Panc1 (cell line): ENCODE measurements around the gene TMEM240. TPM values are rescaled to one million over a fixed set of nuclear protein-coding genes. Genes with fewer than 3 reads are reported as not detected.

Experiments used
- ATAC-seq: fragments of 200-7000 bp; cut with Tn5 transposase; 2 replicates; pipeline ENCODE4 v1.9.1; 2020; ENCODE audit warnings: mild to moderate bottlenecking, moderate library complexity
- BruUV-seq: library from RNA; stranded (reverse); fragments of 400-500 nt; replicated peaks from 2 replicates; lab custom pipeline; 2021; lab: Mats Ljungman, UMichigan
- CTCF ChIA-PET: fragments of 300-600 bp; sonication (Branson Sonifier 250); formaldehyde crosslinking; loops from one replicate; lab custom pipeline; 2022; ENCODE audit warnings: antibody characterized with exemption; lab: Charles Lee
- POLR2A ChIA-PET: fragments of 300-600 bp; sonication (Branson Sonifier 250); formaldehyde crosslinking; loops from one replicate; lab custom pipeline; 2022; ENCODE audit warnings: antibody characterized with exemption; lab: Charles Lee
- DNase-seq: peaks from one replicate; pipeline ENCODE4 v3.0.0-alpha.2; 2010; ENCODE audit warnings: low read depth, low spot score
- H3K27ac ChIP-seq: 2 replicates; pipeline ENCODE4 v1.5.1; 2011; ENCODE audit warnings: mild to moderate bottlenecking, low read length, inconsistent platforms
- H3K27me3 ChIP-seq: fragments of 200-500 bp; sonication (Bioruptor generic); 2 replicates; pipeline ENCODE4 v1.6.0; 2014; ENCODE audit warnings: low read length, inconsistent platforms; ENCODE audit not compliant: control insufficient read depth, insufficient read depth
- H3K36me3 ChIP-seq: fragments of 200-500 bp; sonication (Bioruptor generic); 2 replicates; pipeline ENCODE4 v1.5.1; 2014; ENCODE audit warnings: inconsistent platforms, mild to moderate bottlenecking, low read length, moderate library complexity; ENCODE audit not compliant: control insufficient read depth, insufficient read depth
- H3K4me1 ChIP-seq: 2 replicates; pipeline ENCODE4 v1.5.1; 2011; ENCODE audit warnings: inconsistent platforms, mild to moderate bottlenecking, low read length, moderate library complexity; ENCODE audit not compliant: control insufficient read depth, insufficient read depth
- H3K4me3 ChIP-seq, 2 experiments: 2 replicates each; pipeline ENCODE4 v1.5.1; 2011 to 2012; ENCODE audit warnings: low read depth in 2 of 2, low read length in 2 of 2, mild to moderate bottlenecking in 2 of 2, inconsistent platforms in 1 of 2, moderate library complexity in 1 of 2
- H3K9me3 ChIP-seq: fragments of 200-500 bp; sonication (Bioruptor generic); 2 replicates; pipeline ENCODE4 v1.5.1; 2014; ENCODE audit warnings: low read depth, mild to moderate bottlenecking, inconsistent platforms, low read length, moderate library complexity; ENCODE audit not compliant: control insufficient read depth, insufficient read depth
- CTCF ChIP-seq: fragments of 450-650 bp; IDR thresholded peaks from 2 replicates; pipeline ENCODE4 v1.5.1; 2017; ENCODE audit warnings: mild to moderate bottlenecking
- POLR2AphosphoS5 ChIP-seq: IDR thresholded peaks from 2 replicates; pipeline ENCODE4 v1.6.1; 2012; ENCODE audit warnings: mild to moderate bottlenecking, low read depth, low read length, moderate library complexity
- REST ChIP-seq, 2 experiments: IDR thresholded peaks; 2 replicates each; pipeline ENCODE4 v1.6.1; 2011 to 2012; ENCODE audit warnings: low read depth in 2 of 2, control low read depth in 1 of 2, low read length in 1 of 2, mild to moderate bottlenecking in 1 of 2, moderate library complexity in 1 of 2; ENCODE audit not compliant: insufficient read depth in 1 of 2
- SIN3A ChIP-seq: IDR thresholded peaks from 2 replicates; pipeline ENCODE4 v1.6.1; 2012; ENCODE audit warnings: low read depth, mild to moderate bottlenecking, low read length, moderate library complexity, borderline replicate concordance; ENCODE audit not compliant: insufficient read depth
- TCF7L2 ChIP-seq: IDR thresholded peaks from 2 replicates; pipeline ENCODE4 v1.6.1; 2011; ENCODE audit warnings: mild to moderate bottlenecking, low read depth, low read length, inconsistent platforms
- in situ Hi-C: cut with HindIII; loops from 2 replicates; pipeline ENCODE4 v1.10.0; 2016; ENCODE audit warnings: low sequenced_read_pairs, low pct_unique_long_range_greater_than_20kb
- intact Hi-C: fragments of 100-400 bp; cut with micrococcal nuclease; formaldehyde crosslinking; loops from one replicate; pipeline ENCODE4 v1.10.0; 2022; ENCODE audit not compliant: unreplicated experiment
- total RNA-seq: library from RNA; stranded (reverse); gene quantifications from one replicate; pipeline ENCODE4 v1.2.1, GENCODE V29; 2021; ENCODE audit not compliant: unreplicated experiment

TMEM240 gene
- total RNA-seq, 1 experiment from 2014 or later: 4.1 TPM

- Histone ChIP-seq H3K27ac (no peak overlapping the region), H3K4me3 (no peak overlapping the region), H3K36me3 (peaks cover 6% of the 10 kb centered on the region), H3K27me3 (no peaks in the 10 kb centered on the region), H3K4me1 (no peaks in the 10 kb centered on the region), H3K9me3 (no peaks in the 10 kb centered on the region)
- TF ChIP-seq POLR2AphosphoS5: no peak
- no peak for TF ChIP-seq TCF7L2
- TF ChIP-seq SIN3A: no peak
- no peak for TF ChIP-seq CTCF
- no peak for TF ChIP-seq REST (IDR thresholded peaks at IDR 0.05; ENCODE audit: insufficient read depth in 1 of 2, low read depth in 2 of 2, low read length in 1 of 2)
- CTCF ChIA-PET: no interaction called here
- DNase-seq (no peak), ATAC-seq (no peak)
- POLR2A ChIA-PET: no interaction called here
- intact Hi-C loops: no loop called here
- in situ Hi-C loops: no loop called here
- BruUV-seq: no TSS peak
Observed at GRCh38 chr1:1491601-1492000, 48.8 kb downstream of the TMEM240 start.

GRCh38 chr1:1490633-1491230, 49.7 kb downstream of the TMEM240 start:
- Histone ChIP-seq H3K27ac (no peak overlapping the region), H3K36me3 (peaks cover 6% of the 10 kb centered on the region), H3K9me3 (no peaks in the 10 kb centered on the region), H3K4me1 (no peaks in the 10 kb centered on the region), H3K4me3 (no peak overlapping the region), H3K27me3 (no peaks in the 10 kb centered on the region)
- DNase-seq (no peak), ATAC-seq (no peak)
- no TSS peak for BruUV-seq
- no peak for TF ChIP-seq SIN3A
- in situ Hi-C loops (no loop called here), intact Hi-C loops (no loop called here)
- POLR2A ChIA-PET: no interaction called here
- CTCF ChIA-PET: interaction anchor here (0.7 kb wide), 1 partner anchor 37 kb away, joined by 3 read pairs; no protein-coding TSS in a partner anchor

GRCh38 chr1:1489861-1490260, 50.6 kb downstream of the TMEM240 start:
- no peaks in the 10 kb centered on the region for H3K9me3 ChIP-seq
- in situ Hi-C loops (no loop called here), intact Hi-C loops (no loop called here)
- H3K27me3 ChIP-seq: no peaks in the 10 kb centered on the region
- ATAC-seq (no peak), DNase-seq (no peak)
- no peak for TF ChIP-seq REST (IDR thresholded peaks at IDR 0.05; ENCODE audit: insufficient read depth in 1 of 2, low read depth in 2 of 2, low read length in 1 of 2)
- no peak for TF ChIP-seq CTCF
- TF ChIP-seq POLR2AphosphoS5: no peak
- TF ChIP-seq SIN3A: no peak
- no peak for TF ChIP-seq TCF7L2
- POLR2A ChIA-PET: no interaction called here
- no peaks in the 10 kb centered on the region for H3K4me1 ChIP-seq
- no peak overlapping the region for H3K27ac ChIP-seq
- CTCF ChIA-PET: no interaction called here
- peaks cover 6% of the 10 kb centered on the region; the same call in 1 of the 2 replicates for H3K36me3 ChIP-seq
- BruUV-seq: no TSS peak
- no peak overlapping the region for H3K4me3 ChIP-seq
